Activated T-helper 2 cell treated with anti-CD3 and anti-CD28 coated beads, Interferon-gamma antibody, Interleukin-2, Interleukin-4, amounts not matched to agents 10 μg/mL and 5 μg/mL and 100 μg/mL, durations not matched to agents 14 hours and 24 hours and 36 hours (primary cell): ENCODE measurements around the gene RHNO1. TPM values are rescaled to one million over a fixed set of nuclear protein-coding genes. Genes with fewer than 3 reads are reported as not detected.
A peak's percentile ranks its signal among the peaks of the same experiment; 100 is the strongest.
"Not testable (repeated sequence)": the region's sequence is repeated elsewhere in the genome, so short reads cannot be mapped to it uniquely, and the experiment has no call there.

Experiments used
- DNase-seq: peaks from one replicate; pipeline ENCODE4 v3.0.0; 2021; ENCODE audit warnings: low spot score
- H3K27ac Mint-ChIP-seq: one replicate; pipeline ENCODE4 v1.8.0; 2021; ENCODE audit warnings: mixed read lengths
- H3K27me3 Mint-ChIP-seq: one replicate; pipeline ENCODE4 v1.8.0; 2021; ENCODE audit warnings: low read depth, mixed read lengths
- H3K36me3 Mint-ChIP-seq: one replicate; pipeline ENCODE4 v1.8.0; 2021; ENCODE audit warnings: low read depth, mixed read lengths
- H3K4me1 Mint-ChIP-seq: one replicate; pipeline ENCODE4 v1.8.0; 2021; ENCODE audit warnings: low read depth, mixed read lengths
- H3K4me3 Mint-ChIP-seq: one replicate; pipeline ENCODE4 v1.8.0; 2021; ENCODE audit warnings: low read depth, mild to moderate bottlenecking, moderate library complexity, mixed read lengths
- H3K9me3 Mint-ChIP-seq: one replicate; pipeline ENCODE4 v1.8.0; 2021; ENCODE audit warnings: mixed read lengths
- intact Hi-C: fragments of 100-400 bp; cut with micrococcal nuclease; formaldehyde crosslinking; loops from one replicate; pipeline ENCODE4 v1.15.1; 2023
- total RNA-seq: library from RNA; stranded (reverse); gene quantifications from 2 replicates; pipeline ENCODE4 v1.2.3, GENCODE V29; 2022

The RHNO1 gene
- total RNA-seq, 1 donor from 2014 or later: 46.5 TPM

GRCh38 chr12:2851931-2852330, 25.1 kb upstream of the RHNO1 start:
- Mint-ChIP-seq H3K4me1 (peaks cover 1% of the 10 kb centered on the region), H3K36me3 (peaks cover 3% of the 10 kb centered on the region), H3K4me3 (no peak overlapping the region), H3K9me3 (no peaks in the 10 kb centered on the region), H3K27me3 (no peaks in the 10 kb centered on the region), H3K27ac (no peak overlapping the region)
- no peak for DNase-seq
- intact Hi-C loops: no loop called here

- no peaks in the 10 kb centered on the region for H3K9me3 Mint-ChIP-seq
- DNase-seq: no peak
- intact Hi-C loops: loop anchor here (1.0 kb wide), 1 partner anchor 91 kb away; no protein-coding TSS in a partner anchor
Observed at GRCh38 chr12:2853626-2854025, 23.4 kb upstream of the RHNO1 start.

GRCh38 chr12:2854669-2855453, 22.2 kb upstream of the RHNO1 start:
- Mint-ChIP-seq H3K36me3 (peaks cover 19% of the 10 kb centered on the region), H3K27ac (no peak overlapping the region), H3K4me3 (no peak overlapping the region), H3K4me1 (peaks cover 1% of the 10 kb centered on the region), H3K27me3 (no peaks in the 10 kb centered on the region), H3K9me3 (no peaks in the 10 kb centered on the region)
- no peak for DNase-seq
- intact Hi-C loops: no loop called here

More at GRCh38 chr12:2853626-2854025, 23.4 kb upstream of the RHNO1 start:
- Mint-ChIP-seq H3K36me3 (peaks cover 10% of the 10 kb centered on the region), H3K27ac (no peak overlapping the region), H3K4me3 (no peak overlapping the region), H3K4me1 (peaks cover 1% of the 10 kb centered on the region), H3K27me3 (no peaks in the 10 kb centered on the region)

- intact Hi-C loops: no loop called here
- H3K4me1 Mint-ChIP-seq: peaks cover 1% of the 10 kb centered on the region
- no peaks in the 10 kb centered on the region for H3K9me3 Mint-ChIP-seq
- peaks cover 25% of the 10 kb centered on the region for H3K36me3 Mint-ChIP-seq
- DNase-seq: no peak
- no peak overlapping the region for H3K4me3 Mint-ChIP-seq
- no peak overlapping the region for H3K27ac Mint-ChIP-seq
- H3K27me3 Mint-ChIP-seq: no peaks in the 10 kb centered on the region
Observed at GRCh38 chr12:2855546-2855945, 21.5 kb upstream of the RHNO1 start.

- peaks cover 27% of the 10 kb centered on the region for H3K36me3 Mint-ChIP-seq
Observed at GRCh38 chr12:2856051-2856450, 21.0 kb upstream of the RHNO1 start.

GRCh38 chr12:2857021-2857431, 20.0 kb upstream of the RHNO1 start, which contains the start of gene TEX52:
TEX52 (minus strand) TSS chr12:2857039; CDS start chr12:2857026, 13 bp downstream.
- intact Hi-C loops: no loop called here
- Mint-ChIP-seq H3K4me3 (no peak within 1 kb of the TSS), H3K27ac (peak within 1 kb of the TSS; percentile 33), H3K36me3 (peaks cover 35% of the 10 kb centered on the region), H3K4me1 (peaks cover 1% of the 10 kb centered on the region), H3K9me3 (no peaks in the 10 kb centered on the region), H3K27me3 (no peaks in the 10 kb centered on the region)
- no peak for DNase-seq

More at GRCh38 chr12:2856051-2856450, 21.0 kb upstream of the RHNO1 start:
- no peaks in the 10 kb centered on the region for H3K9me3 Mint-ChIP-seq
- H3K27ac Mint-ChIP-seq: no peak overlapping the region
- peaks cover 1% of the 10 kb centered on the region for H3K4me1 Mint-ChIP-seq
- no peak for DNase-seq
- intact Hi-C loops: no loop called here
- H3K4me3 Mint-ChIP-seq: no peak overlapping the region
- no peaks in the 10 kb centered on the region for H3K27me3 Mint-ChIP-seq

- Mint-ChIP-seq H3K27me3 (no peaks in the 10 kb centered on the region), H3K4me3 (no peak overlapping the region), H3K4me1 (peaks cover 1% of the 10 kb centered on the region), H3K9me3 (no peaks in the 10 kb centered on the region), H3K27ac (no peak overlapping the region), H3K36me3 (peaks cover 38% of the 10 kb centered on the region)
- intact Hi-C loops: no loop called here
- no peak for DNase-seq
Observed at GRCh38 chr12:2857576-2857975, 19.4 kb upstream of the RHNO1 start.

- Mint-ChIP-seq H3K4me3 (no peak overlapping the region), H3K27me3 (no peaks in the 10 kb centered on the region), H3K4me1 (peaks cover 1% of the 10 kb centered on the region), H3K9me3 (no peaks in the 10 kb centered on the region), H3K36me3 (peaks cover 45% of the 10 kb centered on the region), H3K27ac (no peak overlapping the region)
- no peak for DNase-seq
- intact Hi-C loops: no loop called here
Observed at GRCh38 chr12:2858334-2858733, 18.7 kb upstream of the RHNO1 start.

GRCh38 chr12:2858944-2859421, 18.0 kb upstream of the RHNO1 start:
- Mint-ChIP-seq H3K27ac (no peak overlapping the region), H3K27me3 (no peaks in the 10 kb centered on the region), H3K36me3 (peaks cover 51% of the 10 kb centered on the region), H3K4me1 (peaks cover 1% of the 10 kb centered on the region), H3K9me3 (no peaks in the 10 kb centered on the region), H3K4me3 (no peak overlapping the region)
- no peak for DNase-seq
- intact Hi-C loops: no loop called here

GRCh38 chr12:2860170-2860569, 16.9 kb upstream of the RHNO1 start:
- Mint-ChIP-seq H3K27me3 (no peaks in the 10 kb centered on the region), H3K4me1 (peaks cover 1% of the 10 kb centered on the region), H3K9me3 (no peaks in the 10 kb centered on the region), H3K36me3 (peaks cover 63% of the 10 kb centered on the region), H3K27ac (no peak overlapping the region), H3K4me3 (no peak overlapping the region)
- DNase-seq: no peak
- intact Hi-C loops: no loop called here

GRCh38 chr12:2862876-2863275, 14.1 kb upstream of the RHNO1 start:
- no peak for DNase-seq
- H3K9me3 Mint-ChIP-seq: no peaks in the 10 kb centered on the region
- peaks cover 4% of the 10 kb centered on the region for H3K4me1 Mint-ChIP-seq
- H3K27ac Mint-ChIP-seq: no peak overlapping the region
- no peaks in the 10 kb centered on the region for H3K27me3 Mint-ChIP-seq
- H3K4me3 Mint-ChIP-seq: no peak overlapping the region
- intact Hi-C loops: no loop called here
- peaks cover 82% of the 10 kb centered on the region for H3K36me3 Mint-ChIP-seq

GRCh38 chr12:2863402-2863801, 13.6 kb upstream of the RHNO1 start:
- H3K9me3 Mint-ChIP-seq, H3K27ac Mint-ChIP-seq, intact Hi-C loops, H3K4me1 Mint-ChIP-seq, H3K4me3 Mint-ChIP-seq, H3K27me3 Mint-ChIP-seq, DNase-seq: not testable (repeated sequence)
- peaks cover 82% of the 10 kb centered on the region for H3K36me3 Mint-ChIP-seq

- Mint-ChIP-seq H3K27me3 (no peaks in the 10 kb centered on the region), H3K4me3 (no peak overlapping the region), H3K36me3 (peaks cover 84% of the 10 kb centered on the region), H3K4me1 (peaks cover 13% of the 10 kb centered on the region), H3K27ac (no peak overlapping the region), H3K9me3 (no peaks in the 10 kb centered on the region)
- no peak for DNase-seq
- intact Hi-C loops: no loop called here
Observed at GRCh38 chr12:2864198-2864597, 12.8 kb upstream of the RHNO1 start.
